Chondrocyte (in vitro differentiated cells): ENCODE measurements around the gene ETHE1. TPM values are rescaled to one million over a fixed set of nuclear protein-coding genes. Genes with fewer than 3 reads are reported as not detected.

Experiments used
- DNase-seq: peaks from one replicate; pipeline ENCODE4 v3.0.0; 2021; ENCODE audit warnings: mixed read lengths, low spot score
- H3K27ac Mint-ChIP-seq: one replicate; pipeline ENCODE4 v1.8.0; 2021; ENCODE audit warnings: mild to moderate bottlenecking, moderate library complexity, mixed read lengths; ENCODE audit not compliant: unreplicated experiment
- H3K27me3 Mint-ChIP-seq: 2 replicates; pipeline ENCODE4 v1.8.0; 2021; ENCODE audit warnings: low read depth, mixed read lengths
- H3K36me3 Mint-ChIP-seq: 2 replicates; pipeline ENCODE4 v1.8.0; 2021; ENCODE audit warnings: low read depth, mixed read lengths
- H3K4me1 Mint-ChIP-seq: 2 replicates; pipeline ENCODE4 v1.8.0; 2021; ENCODE audit warnings: low read depth, mild to moderate bottlenecking, mixed read lengths
- H3K4me3 Mint-ChIP-seq: one replicate; pipeline ENCODE4 v1.8.0; 2021; ENCODE audit warnings: mild to moderate bottlenecking, moderate library complexity, mixed read lengths; ENCODE audit not compliant: unreplicated experiment
- H3K9me3 Mint-ChIP-seq: 2 replicates; pipeline ENCODE4 v1.8.0; 2021; ENCODE audit warnings: low read depth, mixed read lengths
- total RNA-seq: library from RNA; stranded (reverse); gene quantifications from 3 replicates; pipeline ENCODE4 v1.2.1, GENCODE V29; 2021
- TF ChIP-seq, protein P1 (sequence below): fragments of 200-600 bp; sonication (generic); IDR thresholded peaks from 2 replicates; pipeline ENCODE4 v1.5.0; 2021; ENCODE audit warnings: antibody characterized with exemption, mild to moderate bottlenecking, moderate library complexity

ETHE1 gene
- total RNA-seq, 1 donor from 2014 or later, result 31.5 TPM

GRCh38 chr19:43490759-43491158 is 36.2 kb downstream of the ETHE1 start:
- H3K27ac Mint-ChIP-seq, result no peak overlapping the region
- no peak overlapping the region for H3K4me3 Mint-ChIP-seq
- H3K9me3 Mint-ChIP-seq, result no peaks in the 10 kb centered on the region
- peaks cover 6% of the 10 kb centered on the region for H3K36me3 Mint-ChIP-seq
- no peaks in the 10 kb centered on the region for H3K27me3 Mint-ChIP-seq
- no peaks in the 10 kb centered on the region for H3K4me1 Mint-ChIP-seq
- no peak for DNase-seq
- TF ChIP-seq, protein P1, sequence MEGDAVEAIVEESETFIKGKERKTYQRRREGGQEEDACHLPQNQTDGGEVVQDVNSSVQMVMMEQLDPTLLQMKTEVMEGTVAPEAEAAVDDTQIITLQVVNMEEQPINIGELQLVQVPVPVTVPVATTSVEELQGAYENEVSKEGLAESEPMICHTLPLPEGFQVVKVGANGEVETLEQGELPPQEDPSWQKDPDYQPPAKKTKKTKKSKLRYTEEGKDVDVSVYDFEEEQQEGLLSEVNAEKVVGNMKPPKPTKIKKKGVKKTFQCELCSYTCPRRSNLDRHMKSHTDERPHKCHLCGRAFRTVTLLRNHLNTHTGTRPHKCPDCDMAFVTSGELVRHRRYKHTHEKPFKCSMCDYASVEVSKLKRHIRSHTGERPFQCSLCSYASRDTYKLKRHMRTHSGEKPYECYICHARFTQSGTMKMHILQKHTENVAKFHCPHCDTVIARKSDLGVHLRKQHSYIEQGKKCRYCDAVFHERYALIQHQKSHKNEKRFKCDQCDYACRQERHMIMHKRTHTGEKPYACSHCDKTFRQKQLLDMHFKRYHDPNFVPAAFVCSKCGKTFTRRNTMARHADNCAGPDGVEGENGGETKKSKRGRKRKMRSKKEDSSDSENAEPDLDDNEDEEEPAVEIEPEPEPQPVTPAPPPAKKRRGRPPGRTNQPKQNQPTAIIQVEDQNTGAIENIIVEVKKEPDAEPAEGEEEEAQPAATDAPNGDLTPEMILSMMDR, result no peak

- TF ChIP-seq, protein P1, result no peak
- no peak overlapping the region for H3K4me3 Mint-ChIP-seq
- no peaks in the 10 kb centered on the region for H3K27me3 Mint-ChIP-seq
- H3K36me3 Mint-ChIP-seq, result peaks cover 2% of the 10 kb centered on the region
- no peaks in the 10 kb centered on the region for H3K4me1 Mint-ChIP-seq
- H3K27ac Mint-ChIP-seq, result no peak overlapping the region
- DNase-seq, result no peak
- no peaks in the 10 kb centered on the region for H3K9me3 Mint-ChIP-seq
Measured at GRCh38 chr19:43489979-43490599, 36.9 kb downstream of the ETHE1 start.

- H3K4me3 Mint-ChIP-seq, result no peak overlapping the region
- TF ChIP-seq, protein P1, result no peak
- H3K4me1 Mint-ChIP-seq, result no peaks in the 10 kb centered on the region
- no peak for DNase-seq
- H3K27me3 Mint-ChIP-seq, result no peaks in the 10 kb centered on the region
- H3K27ac Mint-ChIP-seq, result no peak overlapping the region
- no peaks in the 10 kb centered on the region for H3K36me3 Mint-ChIP-seq
- no peaks in the 10 kb centered on the region for H3K9me3 Mint-ChIP-seq
Measured at GRCh38 chr19:43489310-43489709, 37.7 kb downstream of the ETHE1 start.

- no peak for DNase-seq
- H3K9me3 Mint-ChIP-seq, result no peaks in the 10 kb centered on the region
- TF ChIP-seq, protein P1, result no peak
- H3K27ac Mint-ChIP-seq, result no peak overlapping the region
- no peak overlapping the region for H3K4me3 Mint-ChIP-seq
- H3K36me3 Mint-ChIP-seq, result no peaks in the 10 kb centered on the region
- H3K27me3 Mint-ChIP-seq, result no peaks in the 10 kb centered on the region
- H3K4me1 Mint-ChIP-seq, result no peaks in the 10 kb centered on the region
Measured at GRCh38 chr19:43488179-43488578, 38.8 kb downstream of the ETHE1 start.

- Mint-ChIP-seq H3K36me3 (no peaks in the 10 kb centered on the region), H3K9me3 (no peaks in the 10 kb centered on the region), H3K4me1 (no peaks in the 10 kb centered on the region), H3K4me3 (no peak overlapping the region), H3K27ac (no peak overlapping the region), H3K27me3 (no peaks in the 10 kb centered on the region)
- no peak for DNase-seq
- TF ChIP-seq, protein P1, result no peak
Measured at GRCh38 chr19:43486412-43486811, 40.6 kb downstream of the ETHE1 start.
